Lower lobe of right lung (tissue), 2 donors: ENCODE data around the gene SPIN2B. TPM values are rescaled to one million over a fixed set of nuclear protein-coding genes. Genes with fewer than 3 reads are reported as not detected.
"Not testable (repeated sequence)": the region's sequence is repeated elsewhere in the genome, so short reads cannot be mapped to it uniquely, and the experiment has no call there.

Experiments
- ATAC-seq, 2 donors: fragments of 200-7000 bp; cut with Tn5 transposase; one replicate each; pipeline ENCODE4 v1.9.1; 2020 to 2022; ENCODE audit warnings: mild to moderate bottlenecking in 2 of 2, moderate library complexity in 2 of 2
- DNase-seq: peaks from one replicate; pipeline ENCODE4 v3.0.0-alpha.2; 2020
- H3K27ac ChIP-seq: fragments of 200-600 bp; one replicate; pipeline ENCODE4 v1.8.0; 2022
- H3K27me3 ChIP-seq: fragments of 200-600 bp; one replicate; pipeline ENCODE4 v1.8.0; 2022; ENCODE audit warnings: low read depth
- H3K36me3 ChIP-seq: fragments of 200-600 bp; one replicate; pipeline ENCODE4 v1.8.0; 2022; ENCODE audit warnings: mild to moderate bottlenecking
- H3K4me1 ChIP-seq: fragments of 200-600 bp; one replicate; pipeline ENCODE4 v1.8.0; 2022
- H3K4me3 ChIP-seq: fragments of 200-600 bp; one replicate; pipeline ENCODE4 v1.8.0; 2022; ENCODE audit warnings: mild to moderate bottlenecking
- H3K9me3 ChIP-seq: fragments of 200-600 bp; one replicate; pipeline ENCODE4 v1.8.0; 2022
- intact Hi-C: fragments of 100-400 bp; cut with DNase I; formaldehyde crosslinking; loops from one replicate; pipeline ENCODE4 v1.11.0; 2022
- total RNA-seq: library from RNA; stranded (reverse); fragmentation: NEBNext Ultra II Directional; extraction: Animal tissue kit (Norgen Biotek cat#: 25700); gene quantifications from one replicate; pipeline ENCODE4 v1.2.1, GENCODE V29; 2021
- TF ChIP-seq, protein P1 (sequence below): fragments of 200-600 bp; IDR thresholded peaks from one replicate; pipeline ENCODE4 v1.8.0; 2022; ENCODE audit warnings: antibody characterized with exemption, mild to moderate bottlenecking
- donor health status: DM: no; HTN: yes; CAD: no; lungs with severe emphysema.

Gene SPIN2B
- total RNA-seq, 1 donor from 2014 or later, result 9.8 TPM

GRCh38 chrX:57135287-57135686 is 13.9 kb upstream of the SPIN2B start:
- H3K27ac ChIP-seq, result no peak overlapping the region
- no peak for ATAC-seq
- H3K4me1 ChIP-seq, result no peaks in the 10 kb centered on the region
- TF ChIP-seq, protein P1, sequence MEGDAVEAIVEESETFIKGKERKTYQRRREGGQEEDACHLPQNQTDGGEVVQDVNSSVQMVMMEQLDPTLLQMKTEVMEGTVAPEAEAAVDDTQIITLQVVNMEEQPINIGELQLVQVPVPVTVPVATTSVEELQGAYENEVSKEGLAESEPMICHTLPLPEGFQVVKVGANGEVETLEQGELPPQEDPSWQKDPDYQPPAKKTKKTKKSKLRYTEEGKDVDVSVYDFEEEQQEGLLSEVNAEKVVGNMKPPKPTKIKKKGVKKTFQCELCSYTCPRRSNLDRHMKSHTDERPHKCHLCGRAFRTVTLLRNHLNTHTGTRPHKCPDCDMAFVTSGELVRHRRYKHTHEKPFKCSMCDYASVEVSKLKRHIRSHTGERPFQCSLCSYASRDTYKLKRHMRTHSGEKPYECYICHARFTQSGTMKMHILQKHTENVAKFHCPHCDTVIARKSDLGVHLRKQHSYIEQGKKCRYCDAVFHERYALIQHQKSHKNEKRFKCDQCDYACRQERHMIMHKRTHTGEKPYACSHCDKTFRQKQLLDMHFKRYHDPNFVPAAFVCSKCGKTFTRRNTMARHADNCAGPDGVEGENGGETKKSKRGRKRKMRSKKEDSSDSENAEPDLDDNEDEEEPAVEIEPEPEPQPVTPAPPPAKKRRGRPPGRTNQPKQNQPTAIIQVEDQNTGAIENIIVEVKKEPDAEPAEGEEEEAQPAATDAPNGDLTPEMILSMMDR, result no peak
- no peaks in the 10 kb centered on the region for H3K36me3 ChIP-seq
- intact Hi-C loops, result no loop called here
- H3K9me3 ChIP-seq, result no peaks in the 10 kb centered on the region
- no peak for DNase-seq
- H3K27me3 ChIP-seq, result no peaks in the 10 kb centered on the region
- no peak overlapping the region for H3K4me3 ChIP-seq

GRCh38 chrX:57134702-57135101 is 13.4 kb upstream of the SPIN2B start:
- H3K27ac ChIP-seq, result no peak overlapping the region

GRCh38 chrX:57133706-57134105 is 12.4 kb upstream of the SPIN2B start:
- no peaks in the 10 kb centered on the region for H3K36me3 ChIP-seq
- no peak overlapping the region for H3K27ac ChIP-seq
- DNase-seq (no peak), ATAC-seq (no peak)
- no peaks in the 10 kb centered on the region for H3K27me3 ChIP-seq
- H3K4me1 ChIP-seq, result no peaks in the 10 kb centered on the region
- intact Hi-C loops, result no loop called here
- no peak overlapping the region for H3K4me3 ChIP-seq
- TF ChIP-seq, protein P1, result no peak
- H3K9me3 ChIP-seq, result no peaks in the 10 kb centered on the region

More at GRCh38 chrX:57134702-57135101, 13.4 kb upstream of the SPIN2B start:
- TF ChIP-seq, protein P1, result no peak
- H3K4me3 ChIP-seq, result no peak overlapping the region
- intact Hi-C loops, result no loop called here
- H3K9me3 ChIP-seq, result no peaks in the 10 kb centered on the region
- H3K36me3 ChIP-seq, result no peaks in the 10 kb centered on the region
- DNase-seq (no peak), ATAC-seq (no peak)
- no peaks in the 10 kb centered on the region for H3K4me1 ChIP-seq
- H3K27me3 ChIP-seq, result no peaks in the 10 kb centered on the region

DNA sequence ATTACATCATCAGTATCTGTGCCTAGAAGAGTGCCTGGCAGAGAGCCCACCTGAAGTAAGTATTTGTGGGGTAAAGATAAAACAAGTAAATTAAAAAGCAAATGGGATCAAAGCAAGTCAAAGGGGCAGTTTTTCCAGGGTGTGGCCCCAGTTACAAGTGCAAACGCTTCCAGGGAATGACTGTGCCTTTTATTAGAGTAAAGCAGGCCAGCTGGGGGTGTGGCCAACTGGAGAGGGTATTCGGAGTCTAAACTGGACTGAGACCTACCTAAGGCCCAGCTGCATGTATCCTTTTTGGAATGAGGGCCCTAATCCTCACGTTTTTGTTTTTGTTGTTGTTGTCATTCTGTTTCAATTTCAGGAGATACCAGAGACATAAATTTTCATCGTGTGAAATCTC is 11.9 kb upstream of the SPIN2B start:
- H3K4me3 ChIP-seq, H3K4me1 ChIP-seq, H3K9me3 ChIP-seq, ATAC-seq, H3K27ac ChIP-seq, DNase-seq, intact Hi-C loops, H3K27me3 ChIP-seq, H3K36me3 ChIP-seq: not testable (repeated sequence)

DNA sequence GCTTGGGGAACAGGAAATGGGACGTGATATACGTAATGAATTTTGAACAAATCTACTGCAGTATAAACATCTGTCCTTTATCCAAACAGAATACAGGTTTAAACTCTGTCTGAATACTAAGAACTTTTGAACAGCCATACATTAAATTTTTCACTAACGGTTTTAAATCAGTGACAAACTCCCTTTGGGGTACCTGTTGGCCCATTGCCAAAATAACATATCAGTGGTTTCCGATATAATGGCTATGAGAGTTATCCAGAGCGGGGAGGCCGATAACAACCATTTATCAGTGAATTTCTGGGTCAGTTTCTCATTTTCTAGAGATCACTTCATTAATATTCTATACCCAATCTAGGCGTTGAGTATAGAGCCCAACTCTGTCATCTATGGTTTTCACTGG is 10.7 kb upstream of the SPIN2B start:
- no peaks in the 10 kb centered on the region for H3K9me3 ChIP-seq
- no peak overlapping the region for H3K4me3 ChIP-seq
- H3K27ac ChIP-seq, result no peak overlapping the region
- DNase-seq (no peak), ATAC-seq (no peak)
- no peaks in the 10 kb centered on the region for H3K4me1 ChIP-seq
- TF ChIP-seq, protein P1, result no peak
- intact Hi-C loops, result no loop called here
- no peaks in the 10 kb centered on the region for H3K27me3 ChIP-seq
- no peaks in the 10 kb centered on the region for H3K36me3 ChIP-seq

DNA sequence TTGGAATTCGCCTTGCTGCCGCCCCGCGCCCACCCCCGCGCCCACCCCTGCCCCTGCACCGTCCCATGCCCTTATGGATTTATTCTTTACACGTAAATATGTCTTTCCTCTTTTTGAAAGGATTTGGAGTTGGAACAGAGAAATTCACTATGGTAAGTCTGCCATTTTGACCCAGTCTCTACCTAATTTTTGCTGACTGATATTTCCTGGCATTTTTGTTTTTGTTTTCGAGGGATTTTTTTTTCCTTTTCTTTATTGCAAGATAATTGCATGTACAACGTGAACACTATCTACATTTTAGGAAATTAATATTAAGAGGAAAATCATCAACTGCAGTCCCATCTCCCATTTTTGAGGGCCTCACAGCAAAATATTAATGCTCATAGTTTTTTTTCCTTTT is 468 bp upstream of the SPIN2B start:
- TF ChIP-seq, protein P1, result no peak
- no peaks in the 10 kb centered on the region for H3K36me3 ChIP-seq
- intact Hi-C loops, result no loop called here
- H3K27me3 ChIP-seq, result no peaks in the 10 kb centered on the region
- H3K27ac ChIP-seq, result peak overlapping the region; percentile 73
- peak overlapping the region; percentile 64 for H3K4me3 ChIP-seq
- DNase-seq (no peak), ATAC-seq (no peak)
- H3K4me1 ChIP-seq, result no peaks in the 10 kb centered on the region
- no peaks in the 10 kb centered on the region for H3K9me3 ChIP-seq

DNA sequence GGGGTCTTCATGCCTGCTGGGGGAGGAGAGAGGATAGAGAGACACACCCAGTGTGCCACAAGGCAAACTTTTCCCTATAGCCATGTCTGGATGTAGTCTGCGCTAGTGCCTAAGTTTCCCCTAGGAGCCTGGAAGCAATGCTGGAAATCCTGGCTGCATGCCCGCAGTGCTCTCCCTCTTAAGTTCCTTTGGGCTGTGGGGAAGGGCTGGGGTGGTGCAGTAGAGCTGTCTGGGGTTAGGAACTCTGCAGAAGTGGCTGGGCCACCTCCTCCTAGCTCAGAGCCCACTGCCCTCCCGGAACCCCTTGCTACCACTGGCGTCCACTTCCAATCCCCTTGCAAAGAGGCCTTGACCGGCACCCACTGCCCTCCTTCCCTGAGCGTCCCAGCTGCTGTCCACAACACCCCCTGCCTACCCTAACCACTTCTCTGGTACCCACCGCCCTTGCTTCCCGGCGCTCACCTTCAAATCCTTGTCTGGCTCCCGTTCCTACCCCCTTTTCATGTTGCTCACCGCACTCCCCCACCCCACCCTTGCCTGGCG is 658 bp downstream of the SPIN2B start:
- DNase-seq, H3K4me1 ChIP-seq, H3K27me3 ChIP-seq, intact Hi-C loops, H3K9me3 ChIP-seq, H3K36me3 ChIP-seq: not testable (repeated sequence)
- peak overlapping the region; percentile 64 for H3K4me3 ChIP-seq
- ATAC-seq, result peak in 1 of 2 donors; percentile 29
- peak overlapping the region; percentile 73 for H3K27ac ChIP-seq
